ENCODE results near the gene ACE2.

GRCh38 chrX:15616531-15616930, 15.8 kb upstream of the ACE2 start:
- TF ChIP-seq YY1 (IDR thresholded peaks at IDR 0.05; ENCODE audit: insufficient read depth, insufficient read length) (no peak), SUZ12 (IDR thresholded peaks at IDR 0.05; ENCODE audit: extremely low read depth, insufficient read depth, insufficient read length) (no peak)

Measured in NT2/D1 (cell line).